ENCODE results near the gene DDIT4. TPM values are rescaled to one million over a fixed set of nuclear protein-coding genes. Genes with fewer than 3 reads are reported as not detected.

DDIT4 gene
- total and polyA plus RNA-seq, 2 of the 8 experiments (the other 6 are each of a cell fraction or from before 2014, with no cell fraction given): 47.4 to 108 TPM

DNA sequence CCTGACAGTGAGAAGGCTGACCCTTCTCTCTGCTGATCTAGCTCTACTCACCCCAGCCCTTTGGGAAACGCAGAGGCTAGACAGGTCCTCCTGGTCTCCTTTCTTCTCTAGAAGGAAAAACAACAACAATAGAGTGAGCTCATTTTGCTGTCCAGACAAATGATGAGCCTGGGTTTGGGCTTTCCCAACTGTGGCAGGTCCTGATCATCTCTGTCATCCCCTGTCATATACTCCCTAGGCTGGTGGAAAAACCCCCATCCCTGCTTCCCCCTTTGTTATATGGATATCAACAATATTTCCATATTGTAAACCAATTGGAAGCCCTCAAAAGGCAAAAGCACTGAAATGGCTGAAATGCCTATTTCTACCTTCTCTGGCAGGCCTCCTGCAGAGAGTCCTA lies 9.2 kb upstream of the DDIT4 start:
- H2BK12ac ChIP-seq (ENCODE audit: low read depth, low read length): 0 out of 2 replicates have a peak overlapping the region, but pooled peaks have one; percentile 4
- WGBS, 2 experiments (ENCODE audit: extremely low coverage in 1 of 2, insufficient coverage in 1 of 2, insufficient read length in 1 of 2, insufficient replicate concordance in 2 of 2, low coverage in 1 of 2, low lambda C conversion rate in 2 of 2, missing lambda C conversion rate in 1 of 2): 88% methylated on average over 1 of the region's 1 CpG; no CpG with 5 or more reads in 1 of the 2 experiments
- no peak overlapping the region for H3K56ac ChIP-seq (replicated peaks; ENCODE audit: insufficient read length, low read depth, low read length)
- H2BK20ac ChIP-seq (ENCODE audit: low read length): peak overlapping the region; percentile 40; the same call in 1 of the 2 replicates
- H3K23ac ChIP-seq (ENCODE audit: insufficient read length): no peak overlapping the region
- H3K9me3 ChIP-seq (ENCODE audit: insufficient read depth in 2 of 2, low read depth in 1 of 2, low read length in 1 of 2): no peaks in the 10 kb centered on the region
- DNase-seq (ENCODE audit: low read depth in 1 of 2, low spot score in 2 of 2): no peak
- H3K36me3 ChIP-seq (ENCODE audit: control insufficient read depth in 2 of 4, insufficient read depth in 4 of 4, low read length in 3 of 4): no peaks in the 10 kb centered on the region
- peak overlapping the region; percentile 57 for H2BK120ac ChIP-seq (replicated peaks; ENCODE audit: low read depth, low read length)
- no peak overlapping the region for H3K18ac ChIP-seq (ENCODE audit: extremely low read depth, low read length)
- H3K4me1 ChIP-seq (replicated peaks in 1 of 4; ENCODE audit: control insufficient read depth in 3 of 4, insufficient read depth in 4 of 4, low read length in 3 of 4): peaks cover 16 to 38% (median 29%) of the 10 kb centered on the region in 4 experiments
- H2AFZ ChIP-seq (ENCODE audit: low read length): no peak overlapping the region
- TF ChIP-seq TCF12 (IDR thresholded peaks at IDR 0.05; ENCODE audit: low read depth, low read length) (no peak), GTF2F1 (IDR thresholded peaks at IDR 0.05; ENCODE audit: borderline replicate concordance, low read depth, low read length) (no peak), EGR1 (IDR thresholded peaks at IDR 0.05; ENCODE audit: borderline replicate concordance, low read depth, low read length) (no peak), YY1 (IDR thresholded peaks at IDR 0.05; ENCODE audit: low read depth, low read length) (no peak)
- peak overlapping the region; percentile 44 for H4K91ac ChIP-seq (replicated peaks; ENCODE audit: insufficient read length, low read length)
- no peak overlapping the region for H3K9ac ChIP-seq (replicated peaks in 1 of 4; ENCODE audit: extremely low read depth in 1 of 4, low read depth in 3 of 4, low read length in 3 of 4)
- no peak overlapping the region for H2BK15ac ChIP-seq (ENCODE audit: low read length)
- H3K27ac ChIP-seq (ENCODE audit: low read depth, low read length): no peak overlapping the region
- H2AK5ac ChIP-seq (ENCODE audit: low read depth, low read length): no peak overlapping the region
- ChIA-PET POLR2A (ENCODE audit: partially characterized antibody) (interaction anchor here (0.9 to 24.2 kb wide), 8 partner anchors 12 to 68 kb away, joined by 4 to 673 read pairs (median 8); partner anchors contain the start of gene DDIT4), CTCF (ENCODE audit: partially characterized antibody) (interaction anchor here (0.7 to 4.8 kb wide), 5 partner anchors 12 to 63 kb away, joined by 3 to 34 read pairs (median 4); partner anchors contain the start of gene DDIT4)
- no peaks in the 10 kb centered on the region for H3K79me1 ChIP-seq (ENCODE audit: low read depth, low read length)
- peaks cover 4% of the 10 kb centered on the region; the same call in 1 of the 2 replicates for H3K23me2 ChIP-seq (ENCODE audit: low read depth, low read length)
- no peak overlapping the region for H4K8ac ChIP-seq (ENCODE audit: extremely low read depth, insufficient read depth, low read length)
- no peaks in the 10 kb centered on the region for H3K27me3 ChIP-seq (replicated peaks in 1 of 4; ENCODE audit: control insufficient read depth in 3 of 4, extremely low read depth in 1 of 4, insufficient read depth in 3 of 4, low read length in 3 of 4)
- no peaks in the 10 kb centered on the region for H4K20me1 ChIP-seq (replicated peaks in 1 of 2; ENCODE audit: control insufficient read depth in 1 of 2, insufficient read depth in 2 of 2, low read length in 2 of 2)
- no peaks in the 10 kb centered on the region for H3K79me2 ChIP-seq (ENCODE audit: control insufficient read depth in 1 of 2, insufficient read depth in 2 of 2, low read length in 2 of 2)
- peak overlapping the region; percentile 44; the same call in 1 of the 2 replicates for H2BK5ac ChIP-seq (ENCODE audit: low read depth, low read length)
- H3K4me3 ChIP-seq (ENCODE audit: extremely low read depth in 1 of 4, insufficient read depth in 2 of 4, low read depth in 3 of 4, low read length in 4 of 4): no peak overlapping the region
- H3K14ac ChIP-seq (ENCODE audit: insufficient read length): no peak overlapping the region
- no peak for FAIRE-seq
- peak overlapping the region; percentile 70 for H3K4ac ChIP-seq (replicated peaks; ENCODE audit: insufficient read length, low read depth, low read length)
- no peak overlapping the region for H3K4me2 ChIP-seq (ENCODE audit: insufficient read depth in 1 of 2, low read depth in 2 of 2, low read length in 2 of 2)
- no peak overlapping the region for H4K5ac ChIP-seq (ENCODE audit: insufficient read length, low read depth, low read length)

Data from H1 (cell line).